Measurements from ENCODE around the gene PRR9. TPM values are rescaled to one million over a fixed set of nuclear protein-coding genes. Genes with fewer than 3 reads are reported as not detected.

PRR9 gene
- polyA plus RNA-seq, 1 donor = not detected

- no peak for DNase-seq
These were observed 14.0 kb downstream of the PRR9 start for GRCh38 chr1:153231363-153231762.

DNA sequence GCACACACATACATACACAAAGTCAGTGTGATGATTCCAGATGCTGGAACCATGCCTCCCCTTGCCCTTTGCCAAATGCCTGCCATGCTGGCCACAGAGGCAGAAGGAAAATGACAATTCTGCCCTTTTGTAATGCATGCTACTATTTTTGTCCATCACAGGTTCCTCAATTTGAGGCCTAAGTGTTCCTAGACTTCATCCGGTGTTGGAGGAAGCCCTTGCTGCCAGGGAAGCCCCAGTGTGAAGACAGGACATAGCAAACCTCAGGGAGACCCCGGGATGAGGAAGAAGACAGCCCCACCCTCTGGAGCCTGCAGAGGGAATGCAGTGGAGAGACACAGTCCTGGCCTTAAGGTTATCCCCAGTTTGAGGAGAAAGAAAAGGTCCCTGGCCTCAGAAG lies 14.4 kb downstream of the PRR9 start:
- DNase-seq = no peak

DNA sequence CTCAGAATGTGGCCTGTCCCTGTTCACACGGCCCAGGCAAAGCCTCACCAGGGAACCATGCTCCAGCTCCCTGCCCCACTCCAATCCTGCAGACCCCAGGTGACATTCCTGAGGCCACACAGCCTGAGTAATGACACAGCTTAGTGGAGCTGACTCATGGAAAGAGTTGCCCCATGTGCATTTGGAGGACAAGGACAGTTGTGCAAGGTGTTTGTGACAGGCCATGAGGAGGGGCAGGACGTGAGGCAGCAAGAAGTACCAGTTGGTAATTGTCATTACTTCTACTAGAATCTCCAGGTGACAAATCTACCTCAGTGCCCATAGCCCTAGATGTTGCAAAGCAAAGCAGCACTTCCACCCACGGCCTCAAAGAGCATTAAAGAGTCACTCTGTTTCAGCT lies 15.2 kb downstream of the PRR9 start:
- DNase-seq = no peak

GRCh38 chr1:153233448-153233847 lies 16.1 kb downstream of the PRR9 start:
- DNase-seq = no peak

- no peak for DNase-seq
These were observed 21.1 kb downstream of the PRR9 start for GRCh38 chr1:153238527-153238926.

DNA sequence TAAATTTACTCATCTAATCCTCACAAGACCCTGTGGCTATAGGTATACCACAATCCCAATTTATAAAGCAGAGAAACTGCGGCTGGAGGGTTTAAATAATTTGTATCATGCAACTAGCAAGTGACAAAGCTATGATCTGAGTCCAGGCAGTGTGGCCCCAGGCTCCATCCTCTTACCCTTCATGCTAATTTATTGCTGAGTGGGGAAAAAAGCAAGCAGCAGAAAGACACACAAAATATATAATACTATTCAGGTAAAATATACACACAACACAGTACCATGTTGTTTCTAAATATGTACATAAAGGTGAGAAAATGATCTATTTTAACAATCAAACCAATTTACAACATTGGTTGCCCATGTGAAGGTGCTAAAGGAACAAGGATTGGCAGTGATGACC lies 24.8 kb downstream of the PRR9 start:
- no peak for DNase-seq

DNA sequence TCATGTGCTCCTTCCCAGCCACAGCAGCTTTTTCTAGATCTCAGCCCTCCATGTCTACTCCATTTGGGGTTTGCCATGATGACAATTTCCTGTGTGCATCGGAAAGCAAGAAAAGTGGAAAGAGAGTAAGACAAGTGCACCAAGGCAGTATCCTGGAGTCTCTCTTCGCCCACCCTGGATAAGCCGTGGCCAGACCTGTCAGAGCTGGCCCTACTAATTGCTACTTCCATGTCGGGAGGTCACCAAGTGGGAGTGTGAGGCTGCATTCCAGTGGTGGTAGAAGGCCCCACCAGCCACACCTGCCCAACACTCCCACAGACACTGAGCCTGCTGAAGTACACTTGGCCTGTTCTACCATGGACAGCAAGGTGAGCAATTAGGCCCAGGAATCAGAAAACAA lies 28.1 kb downstream of the PRR9 start:
- no peak for DNase-seq

GRCh38 chr1:153246018-153246417 lies 28.6 kb downstream of the PRR9 start:
- DNase-seq = no peak

DNA sequence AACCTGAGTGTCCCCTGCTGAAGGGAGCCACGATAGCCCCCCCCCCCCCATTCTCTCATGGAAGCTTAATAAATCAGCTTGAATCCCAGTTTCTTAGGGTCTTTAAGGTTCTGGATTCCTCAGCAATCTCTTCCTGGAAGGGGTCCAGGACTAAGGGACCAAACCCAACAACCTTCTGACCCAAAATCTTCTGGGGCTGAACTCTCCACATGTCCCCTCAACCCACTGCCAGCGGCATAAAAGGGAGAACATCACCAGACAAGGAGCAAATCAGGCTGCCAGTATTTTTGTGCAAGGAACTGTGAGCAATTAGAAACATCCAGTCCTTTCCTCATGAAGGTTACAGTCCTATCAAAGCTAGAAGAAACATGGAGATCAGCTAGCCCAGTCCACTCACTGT lies 29.4 kb downstream of the PRR9 start:
- no peak for DNase-seq

- no peak for DNase-seq
These were observed 30.9 kb downstream of the PRR9 start for GRCh38 chr1:153248176-153248879.

DNA sequence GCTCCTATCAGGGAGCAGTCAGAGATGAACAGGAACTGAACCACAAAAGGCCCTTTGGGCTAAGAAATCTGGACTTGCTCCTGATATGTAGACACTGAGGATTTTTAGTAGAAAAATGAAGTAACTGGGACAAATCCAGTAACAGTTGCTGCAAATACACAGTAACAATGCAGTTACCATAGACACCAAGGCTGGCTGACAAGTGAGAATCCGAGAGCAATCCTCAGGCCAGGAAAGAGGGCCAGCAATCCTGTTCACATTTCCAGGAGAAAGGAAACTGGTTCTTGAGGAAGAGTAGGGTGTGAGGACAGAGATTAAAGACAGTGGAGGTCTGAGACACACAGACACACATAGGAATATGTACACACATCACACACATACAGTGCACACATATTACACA lies 32.8 kb downstream of the PRR9 start:
- DNase-seq = peak; percentile 72

DNA sequence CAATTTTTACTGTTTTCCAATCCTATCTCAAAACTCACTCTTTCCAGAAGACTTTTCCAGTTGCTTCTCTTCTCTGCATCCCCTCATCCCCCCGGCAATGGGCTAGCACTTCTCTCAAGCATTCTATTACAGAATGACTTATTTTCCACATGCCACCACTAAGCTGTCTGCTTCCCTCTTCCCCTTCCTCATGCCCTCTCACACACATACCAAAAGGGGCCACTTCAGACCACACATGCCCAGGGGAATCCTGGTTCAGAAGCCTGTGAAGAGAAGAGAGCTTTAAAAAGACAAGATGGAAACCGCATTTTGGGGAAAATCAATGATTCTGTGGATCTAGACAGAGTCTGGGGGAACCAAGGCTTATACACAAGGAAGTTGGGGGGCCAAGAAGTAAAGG lies 33.7 kb downstream of the PRR9 start:
- no peak for DNase-seq

- DNase-seq = no peak
These were observed 34.2 kb downstream of the PRR9 start for GRCh38 chr1:153251562-153251961.

DNA sequence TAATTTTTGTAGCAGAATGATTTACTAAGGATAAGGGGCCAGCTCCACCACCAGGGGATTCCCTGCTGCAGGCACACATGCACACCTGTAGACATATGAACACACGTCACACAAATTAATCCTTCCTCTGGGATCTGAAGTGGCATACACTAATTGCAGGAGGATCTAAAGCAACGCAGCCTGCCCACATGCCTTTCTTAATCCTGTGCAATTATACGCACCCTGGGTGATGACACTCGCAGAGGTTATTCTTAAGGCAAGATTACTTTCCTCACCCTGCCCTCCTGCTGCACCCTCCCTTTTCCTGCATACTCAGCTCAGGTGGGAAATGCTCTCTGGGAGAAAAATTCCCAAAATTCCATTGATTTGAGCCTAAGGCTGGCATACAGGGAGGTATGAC lies 34.6 kb downstream of the PRR9 start:
- DNase-seq = no peak

- no peak for DNase-seq
These were observed 35.7 kb downstream of the PRR9 start for GRCh38 chr1:153253076-153253475.

GRCh38 chr1:153253693-153254092 lies 36.3 kb downstream of the PRR9 start:
- DNase-seq = no peak

DNA sequence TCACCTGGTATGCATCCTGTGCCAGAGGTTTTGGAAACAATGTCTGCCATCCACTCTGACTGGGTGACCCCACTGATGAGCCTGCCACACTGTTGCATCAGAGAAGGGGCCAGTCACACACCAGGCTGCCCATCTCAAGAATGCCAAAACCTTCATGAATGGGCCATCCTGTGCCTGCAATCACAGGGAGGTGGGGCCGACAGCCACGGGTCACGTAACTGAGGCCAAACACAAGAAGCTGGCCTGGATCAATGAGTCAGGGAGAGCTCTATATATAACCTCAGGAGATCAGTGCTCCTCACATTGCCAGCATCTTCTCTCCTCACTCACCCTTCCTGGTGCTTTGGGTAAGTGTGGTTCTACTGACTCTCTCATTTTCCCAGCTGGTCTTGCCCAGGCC lies 42.0 kb downstream of the PRR9 start, which contains the start of gene LORICRIN:
Gene LORICRIN, plus strand, starts transcription at position 301 of the 400 bp plus-strand sequence. CDS start 1,263 bp downstream, outside the sequence.
- DNase-seq = no peak

DNA sequence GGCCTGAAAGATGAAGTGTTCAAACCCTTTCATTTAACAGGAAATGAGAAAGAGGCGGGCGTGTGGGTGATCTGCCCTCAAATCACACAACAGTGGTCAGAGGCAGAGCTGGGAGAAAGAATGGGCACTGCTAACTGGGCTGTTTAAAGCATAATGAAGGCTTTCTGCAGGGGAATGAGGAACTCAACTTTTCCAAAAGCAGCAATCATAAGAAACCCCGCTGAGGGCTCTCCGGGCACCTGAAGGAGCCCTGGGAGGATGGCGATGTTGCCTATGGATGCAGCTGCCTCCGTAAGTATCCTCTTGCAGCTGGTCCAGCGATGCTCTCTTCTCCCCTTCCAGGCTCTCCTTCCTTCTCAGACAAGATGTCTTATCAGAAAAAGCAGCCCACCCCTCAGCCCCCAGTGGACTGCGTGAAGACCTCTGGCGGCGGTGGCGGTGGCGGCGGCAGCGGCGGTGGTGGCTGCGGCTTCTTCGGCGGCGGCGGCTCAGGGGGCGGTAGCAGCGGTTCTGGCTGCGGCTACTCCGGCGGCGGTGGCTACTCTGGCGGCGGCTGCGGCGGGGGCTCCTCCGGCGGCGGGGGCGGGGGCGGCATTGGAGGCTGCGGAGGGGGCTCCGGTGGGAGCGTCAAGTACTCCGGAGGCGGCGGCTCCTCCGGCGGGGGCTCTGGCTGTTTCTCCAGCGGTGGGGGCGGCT lies 43.3 kb downstream of the PRR9 start:
- DNase-seq = no peak

DNA sequence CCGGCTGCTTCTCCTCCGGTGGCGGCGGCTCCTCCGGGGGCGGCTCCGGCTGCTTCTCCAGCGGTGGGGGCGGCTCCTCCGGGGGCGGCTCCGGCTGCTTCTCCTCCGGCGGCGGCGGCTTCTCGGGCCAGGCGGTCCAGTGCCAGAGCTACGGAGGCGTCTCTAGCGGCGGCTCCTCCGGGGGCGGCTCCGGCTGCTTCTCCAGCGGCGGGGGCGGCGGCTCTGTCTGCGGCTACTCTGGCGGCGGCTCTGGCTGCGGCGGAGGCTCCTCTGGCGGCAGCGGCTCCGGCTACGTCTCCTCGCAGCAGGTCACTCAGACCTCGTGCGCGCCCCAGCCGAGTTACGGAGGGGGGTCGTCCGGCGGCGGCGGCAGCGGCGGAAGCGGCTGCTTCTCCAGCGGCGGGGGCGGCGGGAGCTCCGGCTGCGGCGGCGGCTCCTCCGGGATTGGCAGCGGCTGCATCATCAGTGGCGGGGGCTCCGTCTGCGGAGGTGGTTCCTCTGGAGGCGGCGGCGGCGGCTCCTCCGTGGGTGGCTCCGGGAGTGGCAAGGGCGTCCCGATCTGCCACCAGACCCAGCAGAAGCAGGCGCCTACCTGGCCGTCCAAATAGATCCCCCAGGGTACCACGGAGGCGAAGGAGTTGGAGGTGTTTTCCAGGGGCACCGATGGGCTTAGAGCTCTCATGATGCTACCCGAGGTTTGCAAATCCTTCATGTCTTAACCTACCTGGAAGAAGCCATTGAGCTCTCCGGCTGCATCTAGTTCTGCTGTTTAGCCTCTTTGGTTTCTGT lies 44.1 kb downstream of the PRR9 start:
- peak; percentile 19 for DNase-seq

DNA sequence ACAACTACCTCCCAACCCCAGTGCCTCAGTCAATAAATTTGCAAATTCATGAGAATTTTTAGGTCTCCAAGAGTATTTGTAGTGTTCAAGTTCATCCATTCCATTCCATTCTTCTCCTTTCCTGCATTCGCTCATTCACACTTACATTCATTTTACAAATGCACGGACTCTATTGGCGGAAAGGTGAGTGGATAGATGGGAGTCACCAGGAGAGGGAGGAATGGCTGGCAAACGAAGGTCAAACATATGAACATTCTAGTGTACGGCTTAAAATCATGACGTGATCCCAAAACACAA lies 44.6 kb downstream of the PRR9 start:
- DNase-seq = no peak

DNA sequence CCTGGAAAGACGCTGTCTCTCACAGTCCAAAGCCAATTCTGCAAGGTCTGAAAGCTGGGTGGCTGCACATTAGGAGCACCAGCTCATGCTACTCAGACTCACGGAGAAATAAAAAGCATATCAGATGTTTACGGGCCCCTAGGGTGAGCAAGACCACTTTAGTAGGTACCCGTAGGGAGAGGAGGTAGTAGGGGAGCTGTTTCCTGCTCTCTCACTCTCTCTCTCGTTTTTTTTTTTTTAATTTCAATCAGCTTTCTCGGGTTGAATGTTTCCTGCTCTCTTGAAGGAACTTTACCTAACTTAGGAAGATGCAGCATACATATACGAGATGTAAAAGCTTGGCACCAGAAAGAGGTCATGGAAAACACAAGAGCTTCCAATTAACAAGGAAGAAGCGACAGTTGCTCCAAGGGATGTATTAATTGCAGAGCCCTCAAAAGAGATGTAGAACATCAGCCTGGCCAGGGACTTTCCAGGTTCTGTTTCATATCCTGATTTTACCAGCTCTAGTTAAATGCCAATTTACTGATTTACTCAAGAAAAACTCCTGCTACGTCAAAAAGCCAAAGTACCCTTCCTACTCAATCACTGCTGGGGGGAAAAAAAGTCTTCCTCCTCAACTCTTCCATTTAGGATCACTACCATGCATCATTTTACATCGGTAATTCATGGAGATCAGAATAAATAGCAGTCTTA lies 45.2 kb downstream of the PRR9 start:
- DNase-seq = no peak

DNA sequence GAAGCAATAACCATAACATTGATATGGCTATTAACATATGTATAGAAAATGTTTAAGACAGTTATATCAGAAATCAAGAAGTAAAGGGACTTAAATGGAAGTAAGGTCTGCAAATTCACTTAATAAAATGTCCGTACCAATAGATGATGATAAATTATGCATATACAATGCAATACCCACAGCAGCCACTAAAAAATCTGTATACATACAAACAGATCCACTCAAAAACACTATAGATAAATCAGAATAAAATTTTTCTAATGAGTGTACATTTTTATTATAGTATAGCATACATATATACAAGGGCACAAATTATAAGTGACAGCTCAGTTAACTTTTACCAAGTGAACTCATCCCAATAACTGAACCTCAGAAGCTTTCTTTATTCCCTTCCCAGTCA lies 48.1 kb downstream of the PRR9 start:
- DNase-seq = no peak

Measured in hindlimb muscle (tissue), 1 donor.